Neural progenitor cell (in vitro differentiated cells): ENCODE results near the gene CELF4. TPM values are rescaled to one million over a fixed set of nuclear protein-coding genes. Genes with fewer than 3 reads are reported as not detected.

Experiments used
- DNase-seq: peaks from one replicate; pipeline ENCODE4 v3.0.0-alpha.2; 2016; ENCODE audit warnings: low spot score
- H2AFZ ChIP-seq: fragments of 200-600 bp; sonication (generic); replicated peaks from 2 replicates; pipeline ENCODE4 v1.6.1; 2016; ENCODE audit warnings: antibody characterized with exemption
- H3F3A ChIP-seq: fragments of 200-600 bp; sonication (generic); 2 replicates; pipeline ENCODE4 v1.6.1; 2016; ENCODE audit warnings: antibody characterized with exemption, low read depth
- H3K27ac ChIP-seq: fragments of 200-600 bp; sonication (generic); 2 replicates; pipeline ENCODE4 v1.5.1; 2016; ENCODE audit warnings: mild to moderate bottlenecking
- H3K27me3 ChIP-seq: fragments of 200-600 bp; sonication (generic); 2 replicates; pipeline ENCODE4 v1.6.1; 2016; ENCODE audit warnings: mild to moderate bottlenecking, moderate library complexity
- H3K36me3 ChIP-seq: fragments of 200-600 bp; sonication (generic); 2 replicates; pipeline ENCODE4 v1.5.1; 2016
- H3K4me1 ChIP-seq: fragments of 200-600 bp; sonication (generic); 2 replicates; pipeline ENCODE4 v1.6.1; 2016; ENCODE audit warnings: mixed run types
- H3K4me2 ChIP-seq: fragments of 200-600 bp; sonication (generic); 2 replicates; pipeline ENCODE4 v1.6.1; 2016
- H3K4me3 ChIP-seq: fragments of 200-600 bp; sonication (generic); 2 replicates; pipeline ENCODE4 v1.5.1; 2016
- H3K79me2 ChIP-seq: fragments of 200-600 bp; sonication (generic); 2 replicates; pipeline ENCODE4 v1.6.1; 2016; ENCODE audit warnings: low read depth
- H3K9ac ChIP-seq: fragments of 200-600 bp; sonication (generic); 2 replicates; pipeline ENCODE4 v1.6.1; 2016
- H3K9me3 ChIP-seq: fragments of 200-600 bp; sonication (generic); 2 replicates; pipeline ENCODE4 v1.5.1; 2016; ENCODE audit warnings: low read depth
- H4K20me1 ChIP-seq: fragments of 200-600 bp; sonication (generic); 2 replicates; pipeline ENCODE4 v1.6.1; 2016; ENCODE audit warnings: low read depth
- H3K27ac Mint-ChIP-seq: 3 replicates; pipeline ENCODE4 v1.8.0; 2021; ENCODE audit warnings: mixed read lengths
- H3K27me3 Mint-ChIP-seq: 2 replicates; pipeline ENCODE4 v1.8.0; 2022; ENCODE audit warnings: low read depth, mild to moderate bottlenecking, inconsistent platforms, moderate library complexity, mixed read lengths; ENCODE audit not compliant: insufficient read depth
- H3K36me3 Mint-ChIP-seq: 3 replicates; pipeline ENCODE4 v1.8.0; 2021; ENCODE audit warnings: mixed read lengths
- H3K4me1 Mint-ChIP-seq: 3 replicates; pipeline ENCODE4 v1.8.0; 2021; ENCODE audit warnings: mixed read lengths
- H3K4me3 Mint-ChIP-seq: 3 replicates; pipeline ENCODE4 v1.8.0; 2021; ENCODE audit warnings: mild to moderate bottlenecking, moderate library complexity, mixed read lengths
- H3K9me3 Mint-ChIP-seq: 3 replicates; pipeline ENCODE4 v1.8.0; 2020; ENCODE audit warnings: mixed read lengths
- CTCF ChIP-seq: fragments of 200-600 bp; sonication (generic); IDR thresholded peaks from 2 replicates; pipeline ENCODE4 v1.5.1; 2017; ENCODE audit warnings: antibody characterized with exemption, mild to moderate bottlenecking
- EZH2 ChIP-seq: fragments of 200-600 bp; sonication (generic); IDR thresholded peaks from 2 replicates; pipeline ENCODE4 v1.6.1; 2017; ENCODE audit warnings: antibody characterized with exemption, mild to moderate bottlenecking, moderate library complexity
- EZH2phosphoT487 ChIP-seq: fragments of 200-600 bp; sonication (generic); IDR thresholded peaks from 2 replicates; pipeline ENCODE4 v1.6.1; 2017; ENCODE audit warnings: antibody characterized with exemption
- total RNA-seq: library from RNA; depleted of rRNA; stranded (reverse); fragments of >200 nt; gene quantifications from 2 replicates; pipeline ENCODE4 v1.2.3, GENCODE V29; 2015; ENCODE audit warnings: low replicate concordance

Gene CELF4
- total RNA-seq, 1 donor from 2014 or later: 1.8 TPM

GRCh38 chr18:37570336-37570930, 4.8 kb upstream of the CELF4 start:
- Mint-ChIP-seq H3K4me1 (peaks cover 10% of the 10 kb centered on the region), H3K27me3 (peaks cover 38% of the 10 kb centered on the region), H3K27ac (no peak overlapping the region), H3K4me3 (no peak overlapping the region), H3K36me3 (no peaks in the 10 kb centered on the region), H3K9me3 (peaks cover 3% of the 10 kb centered on the region)
- Histone ChIP-seq H2AFZ (peak overlapping the region; percentile 73), H3F3A (no peaks in the 10 kb centered on the region), H3K4me1 (peaks cover 3% of the 10 kb centered on the region), H3K27me3 (peaks cover 54% of the 10 kb centered on the region), H3K4me2 (no peak overlapping the region), H3K79me2 (no peaks in the 10 kb centered on the region), H3K9ac (no peak overlapping the region), H3K4me3 (no peak overlapping the region), H3K27ac (no peak overlapping the region), H4K20me1 (peaks cover 9% of the 10 kb centered on the region), H3K36me3 (no peaks in the 10 kb centered on the region), H3K9me3 (no peaks in the 10 kb centered on the region)
- peak; percentile 56 for DNase-seq
- no peak for TF ChIP-seq EZH2phosphoT487
- no peak for TF ChIP-seq EZH2
- TF ChIP-seq CTCF: peak; percentile 55

GRCh38 chr18:37568671-37569070, 3.1 kb upstream of the CELF4 start:
- Mint-ChIP-seq H3K4me3 (peak overlapping the region; percentile 71), H3K36me3 (no peaks in the 10 kb centered on the region), H3K27me3 (peaks cover 52% of the 10 kb centered on the region), H3K27ac (no peak overlapping the region), H3K9me3 (peaks cover 3% of the 10 kb centered on the region), H3K4me1 (peaks cover 12% of the 10 kb centered on the region)
- Histone ChIP-seq H3K79me2 (no peaks in the 10 kb centered on the region), H3F3A (no peaks in the 10 kb centered on the region), H3K9ac (no peak overlapping the region), H3K27ac (no peak overlapping the region), H3K27me3 (peaks cover 72% of the 10 kb centered on the region), H3K4me2 (no peak overlapping the region), H3K36me3 (no peaks in the 10 kb centered on the region), H4K20me1 (peaks cover 17% of the 10 kb centered on the region), H3K9me3 (no peaks in the 10 kb centered on the region), H2AFZ (no peak overlapping the region), H3K4me3 (no peak overlapping the region), H3K4me1 (peaks cover 3% of the 10 kb centered on the region)
- TF ChIP-seq EZH2phosphoT487 (no peak), EZH2 (no peak)
- no peak for DNase-seq

- Histone ChIP-seq H3K9me3 (no peaks in the 10 kb centered on the region), H2AFZ (no peak overlapping the region), H3K4me1 (peaks cover 3% of the 10 kb centered on the region), H3K27ac (no peak overlapping the region), H3K27me3 (peaks cover 79% of the 10 kb centered on the region), H3K36me3 (no peaks in the 10 kb centered on the region), H3F3A (no peaks in the 10 kb centered on the region), H3K4me2 (peak overlapping the region; percentile 95), H3K79me2 (no peaks in the 10 kb centered on the region), H3K4me3 (no peak overlapping the region), H3K9ac (no peak overlapping the region), H4K20me1 (peaks cover 17% of the 10 kb centered on the region)
- no peak for TF ChIP-seq EZH2phosphoT487
- TF ChIP-seq EZH2: no peak
- TF ChIP-seq CTCF: no peak
- H3K4me1 Mint-ChIP-seq: peaks cover 12% of the 10 kb centered on the region
- DNase-seq: no peak
- no peak overlapping the region for H3K27ac Mint-ChIP-seq
- H3K36me3 Mint-ChIP-seq: no peaks in the 10 kb centered on the region
- H3K4me3 Mint-ChIP-seq: peak overlapping the region; percentile 74
- peaks cover 3% of the 10 kb centered on the region for H3K9me3 Mint-ChIP-seq
- H3K27me3 Mint-ChIP-seq: peaks cover 53% of the 10 kb centered on the region
Measured at GRCh38 chr18:37567994-37568359, 2.4 kb upstream of the CELF4 start.
